Stomach smooth muscle (tissue), 2 donors: ENCODE results near the gene KRTAP29-1.

Source experiments
- H3K27ac ChIP-seq: one replicate; pipeline ENCODE4 v1.7.0; 2013; ENCODE audit warnings: mild to moderate bottlenecking, low read length, inconsistent platforms
- H3K27me3 ChIP-seq, 2 donors: one replicate each; pipeline ENCODE4 v1.7.0; 2013; ENCODE audit warnings: low read length in 2 of 2; ENCODE audit not compliant: insufficient read depth in 2 of 2, control insufficient read depth in 1 of 2
- H3K36me3 ChIP-seq, 2 donors: one replicate each; pipeline ENCODE4 v1.7.0; 2013; ENCODE audit warnings: low read length in 2 of 2; ENCODE audit not compliant: control insufficient read depth in 2 of 2, insufficient read depth in 2 of 2
- H3K4me1 ChIP-seq: one replicate; pipeline ENCODE4 v1.7.0; 2013; ENCODE audit warnings: low read length; ENCODE audit not compliant: control insufficient read depth, insufficient read depth
- H3K4me3 ChIP-seq, 2 donors: one replicate each; pipeline ENCODE4 v1.7.0; 2013; ENCODE audit warnings: low read length in 2 of 2
- H3K9ac ChIP-seq, 2 donors: one replicate each; pipeline ENCODE4 v1.7.0; 2013; ENCODE audit warnings: low read length in 2 of 2, mild to moderate bottlenecking in 1 of 2
- H3K9me3 ChIP-seq, 2 donors: one replicate each; pipeline ENCODE4 v1.7.0; 2013; ENCODE audit warnings: low read length in 2 of 2; ENCODE audit not compliant: control insufficient read depth in 2 of 2
- donor health status: healthy.
- donor health status: Pancreatic carcinoma.

Gene KRTAP29-1

DNA sequence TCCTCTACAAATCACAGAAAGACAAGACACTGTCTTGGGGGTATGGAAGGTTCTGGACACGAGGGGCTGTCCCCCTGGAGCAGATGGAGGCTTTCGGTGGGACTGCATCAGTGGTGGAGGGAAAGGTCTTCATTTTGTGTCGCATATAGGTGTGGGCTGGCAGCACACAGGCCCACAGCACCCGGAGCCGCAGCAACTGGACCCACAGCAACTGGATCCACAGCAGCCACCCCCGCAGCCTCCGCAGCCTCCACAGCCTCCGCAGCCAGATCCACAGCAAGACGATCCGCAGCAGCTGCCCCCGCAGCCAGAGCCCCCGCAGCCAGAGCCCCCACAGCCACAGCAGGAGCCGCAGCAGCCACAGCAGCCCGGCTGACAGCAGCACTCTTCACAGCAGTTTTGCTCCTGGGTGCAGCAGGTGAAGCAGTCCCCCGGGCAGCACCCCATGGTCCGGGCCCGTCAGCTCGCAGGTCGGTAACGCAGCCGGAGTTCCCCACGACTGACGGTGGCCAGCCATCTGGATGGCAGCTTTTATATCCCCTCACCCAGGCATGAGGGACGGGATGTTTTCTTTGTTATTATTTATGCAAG lies 12.6 kb upstream of the KRTAP29-1 start, which contains the start of gene KRTAP17-1:
KRTAP17-1 (minus strand) TSS at position 507 of the 591 bp plus-strand sequence; CDS start at position 447, 60 bp downstream.
- no peak within 1 kb of the TSS for H3K4me3 ChIP-seq
- H3K9ac ChIP-seq, result no peak within 1 kb of the TSS
- H3K27ac ChIP-seq, result no peak within 1 kb of the TSS
- no peaks in the 10 kb centered on the region for H3K9me3 ChIP-seq
- no peaks in the 10 kb centered on the region for H3K36me3 ChIP-seq
- peaks cover 0 to 6% of the 10 kb centered on the region in 2 donors for H3K27me3 ChIP-seq
- no peaks in the 10 kb centered on the region for H3K4me1 ChIP-seq

GRCh38 chr17:41311111-41311510 lies 8.5 kb upstream of the KRTAP29-1 start:
- H3K9ac ChIP-seq, result no peak overlapping the region
- H3K4me3 ChIP-seq, result no peak overlapping the region
- H3K27me3 ChIP-seq, result peaks cover 0 to 16% of the 10 kb centered on the region in 2 donors
- no peak overlapping the region for H3K27ac ChIP-seq
- H3K36me3 ChIP-seq, result no peaks in the 10 kb centered on the region
- H3K9me3 ChIP-seq, result no peaks in the 10 kb centered on the region
- H3K4me1 ChIP-seq, result no peaks in the 10 kb centered on the region

DNA sequence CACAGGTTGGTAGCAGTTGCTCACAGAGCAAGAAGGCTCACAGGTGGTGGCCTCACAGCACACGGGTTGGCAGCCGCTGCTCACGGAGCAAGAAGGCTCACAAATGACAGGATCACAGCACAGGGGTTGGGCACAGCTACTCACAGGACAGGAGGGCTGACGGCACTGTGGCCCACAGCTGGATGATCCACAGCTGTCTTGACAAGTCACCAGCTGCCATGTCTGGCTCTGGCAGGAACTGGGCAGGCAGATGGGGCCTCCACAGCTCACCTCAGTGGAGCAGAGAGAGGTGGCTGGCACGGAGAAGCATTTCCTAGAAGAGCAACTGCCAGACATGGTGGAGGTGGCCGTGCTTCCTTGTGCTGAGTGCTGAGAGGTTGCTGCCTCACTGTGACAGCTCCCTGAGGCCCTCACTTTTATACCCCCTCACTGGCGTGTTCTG lies 6.3 kb upstream of the KRTAP29-1 start, which contains the start of gene KRTAP16-1:
KRTAP16-1 (minus strand) TSS at position 392 of the 442 bp plus-strand sequence; CDS start at position 336, 56 bp downstream.
- Histone ChIP-seq H3K4me1 (no peaks in the 10 kb centered on the region), H3K27ac (no peak within 1 kb of the TSS), H3K4me3 (no peak within 1 kb of the TSS)

GRCh38 chr17:41308251-41308917 lies 5.7 kb upstream of the KRTAP29-1 start:
- Histone ChIP-seq H3K4me3 (no peak overlapping the region), H3K4me1 (no peaks in the 10 kb centered on the region), H3K27ac (no peak overlapping the region), H3K27me3 (peaks cover 0 to 14% of the 10 kb centered on the region in 2 donors), H3K9me3 (no peaks in the 10 kb centered on the region), H3K9ac (no peak overlapping the region), H3K36me3 (no peaks in the 10 kb centered on the region)

More for the DNA sequence above, 6.3 kb upstream of the KRTAP29-1 start, which contains the start of gene KRTAP16-1:
- no peaks in the 10 kb centered on the region for H3K36me3 ChIP-seq
- H3K9ac ChIP-seq, result no peak within 1 kb of the TSS
- H3K27me3 ChIP-seq, result peaks cover 0 to 14% of the 10 kb centered on the region in 2 donors
- H3K9me3 ChIP-seq, result no peaks in the 10 kb centered on the region

GRCh38 chr17:41307647-41308046 lies 5.0 kb upstream of the KRTAP29-1 start:
- Histone ChIP-seq H3K27me3 (peaks cover 0 to 13% of the 10 kb centered on the region in 2 donors), H3K27ac (no peak overlapping the region), H3K36me3 (no peaks in the 10 kb centered on the region), H3K4me3 (no peak overlapping the region), H3K4me1 (no peaks in the 10 kb centered on the region), H3K9me3 (no peaks in the 10 kb centered on the region), H3K9ac (no peak overlapping the region)

DNA sequence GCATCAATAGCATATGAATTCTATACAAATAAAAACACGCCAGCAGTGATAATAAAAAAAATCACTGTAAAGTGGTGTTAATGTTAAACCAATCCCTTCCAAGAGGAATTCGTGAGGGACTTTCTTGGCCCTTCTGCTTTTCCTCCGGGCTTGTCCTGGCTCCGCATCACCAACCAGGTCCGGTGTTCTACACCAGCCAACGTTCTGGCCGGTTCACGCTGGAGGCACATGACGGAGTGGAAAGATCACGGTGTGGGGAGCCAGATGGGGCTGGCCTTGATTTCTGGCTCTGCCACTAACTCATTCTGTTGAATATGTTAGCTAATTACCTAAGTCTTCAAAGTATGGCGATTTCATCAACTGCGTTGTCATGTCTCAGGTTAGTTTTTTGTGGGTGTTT lies 1.4 kb upstream of the KRTAP29-1 start:
- H3K4me3 ChIP-seq, result no peak overlapping the region
- peaks cover 0 to 13% of the 10 kb centered on the region in 2 donors for H3K27me3 ChIP-seq
- H3K9me3 ChIP-seq, result peaks cover 5 to 10% of the 10 kb centered on the region in 2 donors
- no peaks in the 10 kb centered on the region for H3K36me3 ChIP-seq
- no peak overlapping the region for H3K9ac ChIP-seq
- no peaks in the 10 kb centered on the region for H3K4me1 ChIP-seq
- H3K27ac ChIP-seq, result no peak overlapping the region

DNA sequence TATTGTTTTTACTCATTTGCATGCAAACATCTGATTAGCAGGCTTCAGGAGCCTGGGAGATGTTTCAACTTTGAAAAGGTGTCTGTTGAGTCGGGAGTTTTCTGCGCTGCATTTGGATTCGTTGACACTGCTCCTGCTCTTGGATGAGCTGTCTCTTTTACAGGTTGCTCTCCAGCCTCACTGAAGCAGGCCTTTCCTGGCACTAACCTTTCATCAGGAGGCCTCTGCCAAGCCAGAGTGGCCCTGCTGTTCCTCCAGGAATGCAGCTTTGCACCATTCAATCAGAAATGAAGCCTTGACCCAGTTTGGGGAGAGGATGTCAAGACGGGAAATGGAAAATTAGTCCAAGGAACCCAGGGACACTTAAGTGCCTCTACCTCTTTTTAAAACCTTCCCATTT lies 330 bp upstream of the KRTAP29-1 start:
- peaks cover 5 to 10% of the 10 kb centered on the region in 2 donors for H3K9me3 ChIP-seq
- H3K27ac ChIP-seq, result no peak overlapping the region
- H3K36me3 ChIP-seq, result no peaks in the 10 kb centered on the region
- H3K4me1 ChIP-seq, result no peaks in the 10 kb centered on the region
- no peak overlapping the region for H3K4me3 ChIP-seq
- no peak overlapping the region for H3K9ac ChIP-seq
- peaks cover 0 to 7% of the 10 kb centered on the region in 2 donors for H3K27me3 ChIP-seq

GRCh38 chr17:41301204-41301790 lies 1.4 kb downstream of the KRTAP29-1 start:
- H3K27ac ChIP-seq, result no peak overlapping the region
- H3K36me3 ChIP-seq, result no peaks in the 10 kb centered on the region
- no peaks in the 10 kb centered on the region for H3K4me1 ChIP-seq
- peaks cover 0 to 3% of the 10 kb centered on the region in 2 donors for H3K27me3 ChIP-seq
- peaks cover 5 to 10% of the 10 kb centered on the region in 2 donors for H3K9me3 ChIP-seq
- H3K9ac ChIP-seq, result no peak overlapping the region
- no peak overlapping the region for H3K4me3 ChIP-seq

DNA sequence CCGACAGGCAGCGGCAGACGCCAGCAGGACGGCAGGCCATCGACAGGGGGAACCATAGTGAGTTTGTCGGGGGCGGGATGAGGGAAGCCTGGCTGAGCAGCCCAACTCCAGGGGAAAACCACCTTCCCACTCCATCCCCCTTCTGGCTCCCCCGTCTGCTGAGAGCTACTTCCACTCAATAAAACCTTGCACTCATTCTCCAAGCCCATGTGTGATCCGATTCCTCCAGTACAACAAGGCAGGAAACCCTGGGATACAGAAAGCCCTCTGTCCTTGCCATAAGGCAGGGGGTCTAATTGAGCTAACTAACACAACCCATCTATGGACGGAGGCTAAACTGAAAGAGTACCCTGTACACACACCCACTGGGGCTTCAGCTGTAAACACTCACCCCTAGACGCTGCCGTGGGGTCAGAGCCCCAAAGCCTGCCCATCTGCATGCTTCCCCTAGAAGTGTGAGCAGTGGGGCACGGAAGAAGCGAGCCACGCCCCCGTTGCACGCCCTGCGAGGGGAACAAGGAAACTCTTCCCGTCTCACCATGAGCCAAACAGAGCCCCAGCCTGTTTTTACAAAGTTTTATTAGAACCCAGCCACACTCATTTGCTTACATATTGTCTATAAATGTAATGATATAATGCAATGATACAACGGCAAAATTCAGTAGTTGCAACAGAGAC lies 4.1 kb downstream of the KRTAP29-1 start:
- H3K27ac ChIP-seq, result no peak overlapping the region
- H3K4me3 ChIP-seq, result no peak overlapping the region
- H3K9ac ChIP-seq, result no peak overlapping the region
- H3K9me3 ChIP-seq, result peaks cover 5 to 10% of the 10 kb centered on the region in 2 donors
- no peaks in the 10 kb centered on the region for H3K4me1 ChIP-seq
- H3K36me3 ChIP-seq, result no peaks in the 10 kb centered on the region
- H3K27me3 ChIP-seq, result peaks cover 0 to 3% of the 10 kb centered on the region in 2 donors

DNA sequence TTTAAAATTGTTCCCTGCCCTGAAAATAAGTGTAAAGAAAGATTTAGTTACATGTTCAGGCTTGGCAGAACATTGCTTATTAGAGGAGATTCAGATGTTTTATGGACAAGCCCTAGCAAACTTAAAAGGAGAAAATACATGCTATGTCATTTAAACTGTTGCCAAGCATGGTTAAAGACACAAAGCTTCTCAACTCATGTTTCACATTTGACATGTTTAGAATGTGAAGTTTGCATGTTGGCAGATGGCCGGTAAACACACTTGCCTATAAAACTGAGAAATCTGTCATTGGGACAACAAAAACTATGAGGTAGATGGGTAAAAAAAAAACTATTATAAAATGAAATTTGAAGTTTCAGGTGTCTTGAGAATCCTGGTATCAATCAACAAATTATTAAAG lies 5.8 kb downstream of the KRTAP29-1 start:
- peaks cover 0 to 3% of the 10 kb centered on the region in 2 donors for H3K27me3 ChIP-seq
- H3K4me3 ChIP-seq, result no peak overlapping the region
- H3K27ac ChIP-seq, result no peak overlapping the region
- H3K4me1 ChIP-seq, result no peaks in the 10 kb centered on the region
- peaks cover 4 to 5% of the 10 kb centered on the region in 2 donors for H3K9me3 ChIP-seq
- no peak overlapping the region for H3K9ac ChIP-seq
- no peaks in the 10 kb centered on the region for H3K36me3 ChIP-seq
